CD4-positive, alpha-beta T cell treated with Interleukin-6 at 100 ng/mL for 8 hours (primary cell): Measurements from ENCODE around the gene CCP110.

Source experiments
- DNase-seq: peaks from one replicate; pipeline ENCODE4 v3.0.0-alpha.2; 2020; ENCODE audit warnings: mixed read lengths, low spot score

CCP110 gene

DNA sequence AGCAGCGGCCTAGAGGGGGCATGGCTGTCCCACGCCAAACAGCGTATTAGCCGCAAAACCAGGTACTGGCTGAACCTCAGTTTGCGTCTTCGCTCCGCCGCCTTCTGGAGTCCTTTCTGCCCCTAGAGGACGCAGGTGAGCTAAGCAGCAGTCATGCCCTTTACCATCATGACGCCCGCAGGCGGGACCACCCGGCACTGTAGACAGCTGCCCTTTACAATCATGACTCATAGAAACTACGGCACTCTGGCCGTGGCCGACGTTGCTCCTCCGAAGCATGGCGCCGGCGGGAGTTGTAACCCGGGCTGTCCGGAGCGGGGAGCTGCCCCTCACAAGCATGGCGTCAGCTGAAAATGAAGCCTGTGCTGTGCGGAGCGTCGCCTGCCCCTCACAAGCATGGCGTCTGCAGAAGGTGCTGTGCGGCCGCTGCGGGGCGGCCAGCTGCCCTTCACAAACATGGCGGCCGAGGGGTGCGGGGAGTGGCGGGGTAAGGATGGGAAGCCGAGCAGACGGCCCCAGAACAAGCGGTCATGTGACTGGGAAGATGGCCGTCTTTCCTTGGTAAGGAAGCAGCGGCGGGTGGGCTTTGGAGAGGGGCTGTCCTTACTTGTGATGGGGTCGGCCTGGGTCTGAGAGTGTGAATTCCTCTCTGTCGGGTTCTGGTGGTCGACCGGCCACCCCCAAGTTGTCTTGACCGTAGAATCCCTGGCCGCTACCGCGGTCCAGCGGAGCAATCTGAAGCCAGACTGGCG, 31.6 kb downstream of the CCP110 start, which contains the start of gene VPS35L:
Gene VPS35L, plus strand, starts transcription at position 518 of the 752 bp plus-strand sequence. Its CDS starts 27 bp downstream, at position 545.
- peak; percentile 96 for DNase-seq

DNA sequence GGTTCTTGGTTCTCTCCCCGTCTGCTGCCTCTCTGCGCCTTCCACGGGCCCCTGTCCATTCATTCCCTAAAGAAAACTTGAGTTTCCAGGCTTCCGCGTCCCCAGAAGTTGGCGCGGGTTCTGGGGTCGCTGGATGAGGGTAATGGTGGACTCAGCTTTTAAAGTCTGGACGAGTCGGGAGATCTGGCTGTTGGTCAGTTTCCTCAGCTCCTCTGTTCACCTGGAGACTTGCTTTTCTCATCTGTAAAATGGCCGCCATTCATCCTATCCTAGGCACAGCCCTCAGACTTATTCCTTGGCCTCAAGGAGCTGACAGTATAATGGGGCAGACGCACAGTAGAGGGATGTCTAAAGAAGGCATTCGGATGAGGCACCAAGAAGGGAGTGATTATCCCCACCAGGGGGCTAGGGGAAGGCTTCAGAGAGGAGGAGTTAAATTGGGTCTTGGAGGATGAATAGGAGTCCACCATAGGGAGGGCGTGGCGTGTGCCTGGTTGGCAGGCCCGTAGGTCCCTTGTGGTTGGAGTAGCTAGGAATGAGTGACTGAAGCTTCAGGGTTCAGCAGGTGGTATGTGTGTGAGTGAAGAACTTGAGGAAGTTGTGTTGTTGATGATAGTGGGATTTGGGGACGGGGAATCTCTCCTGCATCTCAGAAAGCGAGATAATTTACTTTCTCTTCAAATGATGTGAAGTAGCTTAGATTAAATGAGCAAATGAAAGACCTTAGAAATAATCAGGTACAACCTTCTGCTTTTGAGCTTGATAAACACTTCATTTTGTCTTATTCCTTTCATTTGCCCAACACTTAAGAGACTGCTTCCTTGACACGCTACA, 32.4 kb downstream of the CCP110 start:
- DNase-seq = peak; percentile 2

DNA sequence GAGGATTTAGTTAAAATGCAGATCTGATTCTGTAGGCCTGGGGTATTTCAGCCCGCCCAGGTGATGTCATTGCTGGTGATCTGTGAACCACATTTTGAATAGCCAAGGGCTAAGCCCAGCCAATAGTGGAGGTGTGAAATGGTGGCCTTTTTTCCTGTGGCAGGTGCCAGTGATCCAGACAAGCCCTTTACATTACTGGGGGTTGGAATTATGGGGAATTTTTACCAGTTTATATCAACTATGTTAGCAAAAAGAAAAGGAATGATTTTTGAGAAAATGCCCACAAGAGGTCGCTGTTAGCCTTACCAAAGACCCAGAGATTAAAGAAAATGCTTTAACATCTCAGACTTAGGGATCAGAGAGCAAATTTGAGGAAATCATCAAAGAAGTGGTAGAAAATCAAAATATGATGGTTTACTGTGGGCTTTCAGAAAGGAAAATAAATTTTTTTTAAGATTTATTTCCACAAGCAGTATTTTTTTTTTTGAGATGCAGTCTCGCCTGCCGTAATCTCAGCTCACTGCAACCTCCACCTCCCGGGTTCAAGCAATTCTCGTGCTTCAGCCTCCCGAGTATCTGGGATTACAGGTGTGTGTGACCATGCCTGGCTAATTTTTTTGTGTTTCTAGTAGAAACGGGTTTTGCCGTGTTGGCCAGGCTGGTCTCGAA, 35.6 kb downstream of the CCP110 start:
- DNase-seq = peak; percentile 51

DNA sequence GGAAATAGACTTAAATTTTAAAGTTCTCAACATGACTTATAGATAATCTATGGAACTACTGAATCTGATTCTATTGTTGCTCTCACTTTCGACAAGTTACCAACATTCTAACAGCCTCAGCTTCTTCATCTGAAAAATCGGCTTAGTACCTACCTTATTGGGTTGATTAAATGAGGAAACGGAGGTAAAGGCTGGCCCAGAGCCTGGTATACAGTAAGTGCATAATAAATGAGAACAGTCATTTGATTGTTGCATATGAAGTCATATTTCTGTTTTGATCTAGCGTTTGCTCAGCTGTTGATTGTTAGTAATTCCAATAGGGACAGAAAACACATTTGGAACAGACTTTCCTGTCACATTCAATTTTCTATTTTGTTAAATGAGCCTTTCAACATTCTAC, 36.3 kb downstream of the CCP110 start:
- no peak for DNase-seq

DNA sequence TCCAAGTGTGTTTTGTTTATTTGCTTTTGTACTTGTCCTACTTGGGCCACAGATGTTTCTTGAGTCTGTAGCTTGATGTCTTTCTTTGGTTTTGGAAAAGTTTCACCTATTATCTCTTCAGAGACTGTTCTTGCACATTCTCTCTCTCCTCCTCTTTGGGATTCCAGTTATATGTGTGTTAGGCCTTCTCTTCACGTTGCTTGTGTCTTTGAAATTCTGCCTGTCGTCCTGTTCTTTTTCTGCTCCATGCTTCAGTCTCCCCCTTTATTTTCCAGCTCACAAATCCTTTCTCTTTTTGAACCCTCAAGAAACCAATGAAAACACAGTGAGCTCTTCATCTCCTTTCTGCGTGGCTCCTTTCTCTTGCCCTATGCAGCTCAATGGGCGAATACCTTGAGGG, 39.6 kb downstream of the CCP110 start:
- DNase-seq = no peak

DNA sequence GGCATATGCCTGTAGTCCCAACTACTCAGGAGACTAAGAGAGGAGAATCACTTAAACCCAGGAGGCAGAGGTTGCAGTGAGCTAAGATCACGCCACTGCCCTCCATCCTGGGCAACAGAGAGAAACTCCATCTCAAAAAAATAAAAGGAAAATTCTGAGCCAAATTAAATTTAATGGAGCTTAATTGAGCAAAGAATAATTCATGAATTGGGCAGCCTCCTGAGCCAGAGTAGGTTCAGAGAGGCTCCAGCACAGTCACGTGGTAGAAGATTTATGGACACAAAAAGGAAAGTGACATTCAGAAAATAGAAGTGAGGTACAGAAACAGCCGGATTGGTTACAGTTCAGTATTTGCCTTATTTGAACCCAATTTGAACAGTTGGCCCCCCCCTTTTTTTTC, 42.6 kb downstream of the CCP110 start:
- DNase-seq = no peak

DNA sequence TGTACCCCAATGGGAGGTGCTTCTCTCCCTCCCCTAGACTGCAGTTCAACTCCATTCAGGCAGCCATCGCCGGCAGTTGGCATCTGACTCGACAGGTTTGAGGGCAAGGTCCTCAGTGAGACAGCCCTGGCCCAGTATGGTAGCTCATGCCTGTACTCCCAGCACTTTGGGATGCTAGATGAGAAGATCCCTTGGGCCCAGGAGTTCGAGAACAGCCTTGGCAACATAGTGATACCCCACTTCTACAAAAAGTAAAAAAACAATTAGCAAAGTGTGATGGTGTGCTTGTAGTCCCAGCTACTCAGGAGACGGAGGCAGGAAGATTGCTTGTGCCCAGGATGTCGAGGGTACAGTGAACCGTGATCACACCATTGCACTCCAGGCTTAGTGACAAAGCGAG, 43.8 kb downstream of the CCP110 start:
- DNase-seq = no peak

DNA sequence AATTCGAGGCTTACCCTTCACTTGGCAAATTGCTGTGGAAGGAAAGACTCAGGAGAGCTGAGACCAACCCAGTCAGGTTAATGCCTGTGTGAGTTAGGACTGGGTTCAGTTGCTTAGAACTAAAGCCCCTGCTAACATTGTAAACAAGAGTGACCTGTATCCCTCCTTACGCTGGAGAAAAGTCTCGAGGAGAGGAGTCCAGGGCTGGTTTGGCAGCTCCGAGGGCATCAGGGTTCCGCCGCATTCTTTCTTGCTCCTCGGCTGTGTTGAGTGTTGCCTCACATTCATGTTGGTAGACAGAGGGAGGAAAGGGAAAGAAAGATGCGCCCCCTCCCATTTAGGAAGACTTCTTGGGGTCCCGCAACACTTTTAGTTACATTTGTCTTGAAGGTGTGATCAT, 50.3 kb downstream of the CCP110 start:
- no peak for DNase-seq

DNA sequence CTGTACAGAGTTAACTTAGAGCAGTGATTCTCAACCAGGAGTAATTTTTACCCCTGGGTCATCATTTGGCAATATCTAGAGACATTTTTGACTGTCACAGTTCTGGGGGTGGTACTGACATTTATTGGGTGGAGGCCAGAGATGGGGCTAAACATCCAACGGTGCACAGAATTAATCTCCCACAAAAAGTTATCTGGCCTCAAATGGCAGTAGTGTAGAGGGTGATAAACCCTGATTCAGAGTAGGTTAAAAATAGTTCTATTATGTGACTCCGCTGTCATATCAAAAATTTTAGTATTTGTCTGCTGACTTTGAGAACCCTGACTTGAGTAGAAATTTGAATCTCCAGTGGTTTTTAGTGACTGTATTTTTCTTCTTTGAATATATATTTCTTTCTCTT, 50.9 kb downstream of the CCP110 start:
- no peak for DNase-seq

DNA sequence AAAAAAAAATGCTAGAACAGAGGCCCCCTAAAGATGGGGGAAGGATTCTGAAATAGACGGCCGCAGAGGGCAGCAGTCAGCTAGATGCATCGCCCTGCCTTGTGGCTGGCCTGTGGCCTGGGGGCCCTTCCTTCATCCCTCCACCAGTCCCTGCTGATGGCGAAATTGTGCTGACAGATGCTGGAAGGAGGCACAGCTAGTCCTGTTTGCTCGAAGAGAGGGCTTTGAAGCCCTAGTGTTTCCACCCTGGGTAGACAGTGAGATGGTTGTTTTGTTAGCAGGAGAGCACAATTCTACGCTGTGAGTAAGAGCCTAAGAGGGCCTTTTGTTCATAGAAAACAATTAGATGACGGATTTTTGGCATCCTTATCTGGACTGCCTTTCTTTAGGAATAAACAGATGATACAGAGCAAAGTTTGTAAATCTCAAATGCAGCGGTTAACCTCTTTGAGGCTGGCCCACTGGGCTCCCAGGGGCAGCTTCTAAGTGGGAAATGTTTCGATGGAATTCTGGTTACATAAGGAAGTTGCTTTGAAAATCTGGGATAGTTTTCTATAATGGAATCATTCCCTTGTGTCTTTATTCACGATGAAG, 54.7 kb downstream of the CCP110 start:
- DNase-seq = no peak

DNA sequence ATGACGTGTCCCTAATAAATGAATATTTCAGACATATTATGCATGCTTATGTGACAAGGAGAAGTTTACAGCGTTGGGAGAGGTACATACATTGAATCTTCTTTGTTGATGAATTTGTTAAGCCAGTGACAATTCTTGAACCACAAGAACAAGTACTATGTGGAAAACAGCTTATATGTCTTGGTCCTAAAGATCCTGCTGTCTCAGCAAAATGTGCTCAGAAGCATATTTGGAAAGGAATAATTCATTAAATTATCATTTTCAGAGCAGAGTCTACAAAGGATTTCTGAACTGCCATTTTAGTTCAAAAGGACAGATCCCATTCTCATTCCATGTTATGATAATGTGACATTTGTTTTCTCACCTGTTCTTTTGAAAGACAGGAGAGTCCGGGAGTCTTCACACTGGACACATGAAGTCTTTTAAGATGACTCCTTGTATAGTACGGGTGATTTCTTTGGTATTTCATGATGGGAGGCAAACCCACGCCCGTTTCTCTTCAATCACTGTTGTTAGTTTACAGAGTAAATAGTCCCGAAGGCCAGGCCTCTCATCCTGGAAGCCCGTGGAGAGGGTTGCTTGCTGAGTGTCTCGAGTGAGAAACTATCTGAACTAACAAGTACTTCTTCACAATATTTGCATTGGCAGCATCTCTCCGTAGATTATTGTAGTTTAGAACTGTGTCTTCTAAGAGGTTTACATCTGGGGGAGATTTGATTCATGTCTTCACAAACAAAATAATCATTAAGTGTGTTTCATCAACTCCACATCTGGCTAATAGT, 58.5 kb downstream of the CCP110 start:
- DNase-seq = no peak

DNA sequence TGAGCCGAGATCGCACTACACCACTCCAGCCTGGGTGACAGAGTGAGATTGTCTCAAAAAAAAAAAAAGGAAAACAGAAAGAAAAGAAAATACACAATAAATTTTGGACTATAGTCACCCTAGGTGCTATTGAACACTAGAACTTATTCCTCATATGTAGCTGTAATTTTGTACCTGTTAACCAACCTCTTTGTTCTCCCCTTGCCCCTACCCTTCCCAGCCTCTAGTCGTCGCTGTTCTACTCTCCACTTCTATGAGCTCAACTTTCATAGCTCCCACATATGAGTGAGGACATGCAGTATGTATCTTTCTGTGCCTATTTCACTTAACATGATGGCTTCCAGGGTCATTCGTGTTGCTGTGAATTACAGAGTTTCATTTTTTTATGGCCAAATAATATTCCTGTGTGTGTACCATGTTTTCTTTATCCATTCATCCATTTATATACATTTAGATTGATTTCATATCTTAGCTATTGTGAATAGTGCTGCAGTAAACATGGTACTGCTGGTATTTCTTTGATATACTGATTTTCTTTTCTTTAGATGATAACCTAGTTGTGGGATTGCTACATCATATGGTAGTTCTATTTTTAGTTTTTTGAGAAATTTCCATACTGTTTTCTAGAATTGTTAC, 60.0 kb downstream of the CCP110 start:
- peak; percentile 36 for DNase-seq

DNA sequence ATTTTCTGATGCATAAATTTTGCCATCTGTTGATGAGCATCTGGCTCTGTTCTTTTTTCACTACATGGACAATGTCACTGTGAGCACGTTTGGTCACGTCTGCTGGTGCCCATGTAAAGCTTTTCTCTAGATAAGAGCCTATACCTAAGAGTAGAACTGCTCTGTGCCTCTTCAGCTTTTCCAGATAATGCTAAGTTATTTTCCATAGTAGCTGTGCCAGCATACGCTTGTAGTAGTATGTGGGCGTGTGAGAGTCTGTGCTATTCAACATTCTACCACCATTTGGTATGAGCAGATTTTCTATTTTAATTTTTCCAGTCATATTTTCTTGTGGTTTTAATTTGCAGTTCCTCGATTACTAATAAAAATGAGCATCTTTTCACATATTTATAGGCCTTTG, 64.9 kb downstream of the CCP110 start:
- DNase-seq = no peak

DNA sequence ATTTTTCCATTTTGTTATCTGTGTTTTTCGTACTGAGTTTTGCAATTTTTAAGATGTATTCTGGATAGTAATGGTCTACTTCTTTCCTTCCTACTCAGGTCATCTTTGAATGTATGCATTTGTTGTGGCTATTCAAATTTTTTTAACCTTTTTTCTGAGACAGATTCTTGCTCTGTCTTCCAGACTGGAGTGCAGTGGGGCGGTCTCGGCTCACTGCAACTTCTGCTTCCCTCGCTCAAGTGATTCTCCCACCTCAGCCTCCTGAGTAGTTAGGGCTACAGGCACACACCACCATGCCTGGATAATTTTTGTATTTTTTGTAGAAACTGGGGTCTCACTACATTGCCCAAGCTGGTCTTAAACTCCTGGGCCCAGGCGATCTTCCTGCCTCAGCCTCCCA, 65.4 kb downstream of the CCP110 start:
- DNase-seq = no peak

DNA sequence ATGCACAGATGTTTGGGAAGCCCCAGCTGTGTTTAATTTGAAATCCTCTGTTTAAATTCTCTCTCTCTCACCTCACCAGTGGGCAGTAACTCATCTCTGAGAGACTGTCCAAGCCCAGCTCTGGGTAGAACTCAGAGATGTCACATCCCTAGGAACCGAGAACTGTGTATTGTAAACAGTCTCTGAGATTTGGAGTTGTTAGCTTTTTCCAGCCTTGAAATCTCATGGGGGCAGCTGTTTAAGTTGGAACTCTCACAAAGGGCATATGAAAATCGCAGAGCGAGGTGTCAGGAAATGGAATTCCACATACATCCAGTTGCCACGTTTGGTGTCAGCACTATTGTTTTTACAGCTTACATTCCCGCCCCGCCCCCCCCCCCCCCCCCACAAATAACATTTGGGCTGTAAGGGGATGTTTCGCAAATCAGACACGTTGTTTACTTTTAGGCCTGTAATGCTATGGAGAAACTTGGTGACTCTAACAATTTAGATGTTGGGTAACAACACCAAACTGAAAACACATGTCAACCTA, 66.1 kb downstream of the CCP110 start:
- no peak for DNase-seq

DNA sequence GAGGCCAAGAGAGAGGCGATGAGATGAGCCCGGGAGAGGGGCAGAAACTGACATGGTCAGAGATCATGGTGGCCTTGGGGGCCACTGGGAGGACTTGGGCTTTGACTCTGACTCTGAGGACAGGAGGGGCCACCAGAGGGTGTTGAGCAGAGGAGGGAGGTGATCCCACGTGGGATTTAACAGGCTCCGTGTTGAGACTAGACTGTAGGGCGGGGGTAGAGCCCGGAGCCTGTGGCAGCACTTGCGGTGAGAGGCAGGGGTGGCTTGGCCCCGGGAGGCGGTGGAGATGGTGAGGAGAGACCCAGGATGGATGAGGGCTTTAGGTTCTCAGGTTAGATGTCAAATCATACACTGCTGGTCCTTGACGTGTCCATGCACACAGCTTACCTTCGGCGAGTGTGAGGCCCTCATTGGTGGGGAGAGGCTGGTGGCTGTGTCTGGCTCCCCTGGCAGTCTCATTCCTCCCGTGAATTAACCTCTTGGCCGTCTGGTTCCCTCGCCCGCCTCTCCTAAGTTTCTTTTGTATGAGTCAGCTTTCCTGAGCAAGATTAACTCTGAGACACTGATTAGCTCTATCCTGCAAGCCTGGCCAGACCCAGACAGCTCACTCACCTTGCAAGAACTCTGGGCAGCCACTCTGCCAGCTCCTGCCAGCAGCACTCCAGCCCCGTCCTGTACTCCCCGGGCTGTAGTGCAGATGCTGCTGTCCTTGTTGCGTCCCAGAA, 71.5 kb downstream of the CCP110 start:
- no peak for DNase-seq

DNA sequence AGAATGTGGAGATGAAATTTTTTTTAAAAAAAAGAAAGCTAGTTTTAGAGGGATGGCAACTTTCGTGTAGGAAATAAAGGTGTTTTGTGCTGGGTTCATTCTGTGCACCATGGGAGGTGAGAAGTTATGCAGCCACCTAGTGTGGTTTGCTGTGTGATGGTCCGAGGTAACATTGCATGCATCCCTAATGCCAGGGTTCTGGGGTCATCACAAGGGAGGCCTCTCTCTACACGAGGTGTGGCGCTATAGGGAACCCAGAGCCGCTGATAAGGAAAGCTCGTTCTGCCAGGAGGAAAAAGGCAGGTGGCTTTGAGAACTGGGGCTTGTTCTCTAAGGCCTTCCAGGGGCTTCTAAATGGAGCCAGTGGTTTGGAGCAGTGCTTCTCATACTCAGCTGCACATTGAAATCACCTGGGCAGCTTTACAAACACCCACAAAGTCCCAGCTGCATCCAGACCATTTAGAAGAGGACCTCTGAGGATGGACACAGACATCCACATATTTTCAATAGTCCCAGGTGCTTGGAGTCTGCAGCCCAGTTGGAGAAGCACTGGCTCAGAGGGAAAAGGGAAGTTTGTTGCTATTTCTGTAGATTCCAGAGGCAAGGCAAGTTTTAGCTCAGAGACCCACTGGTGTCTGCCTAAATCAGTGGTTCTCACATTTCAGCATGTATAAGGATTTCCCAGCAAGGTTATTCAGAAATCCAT, 75.2 kb downstream of the CCP110 start:
- no peak for DNase-seq

DNA sequence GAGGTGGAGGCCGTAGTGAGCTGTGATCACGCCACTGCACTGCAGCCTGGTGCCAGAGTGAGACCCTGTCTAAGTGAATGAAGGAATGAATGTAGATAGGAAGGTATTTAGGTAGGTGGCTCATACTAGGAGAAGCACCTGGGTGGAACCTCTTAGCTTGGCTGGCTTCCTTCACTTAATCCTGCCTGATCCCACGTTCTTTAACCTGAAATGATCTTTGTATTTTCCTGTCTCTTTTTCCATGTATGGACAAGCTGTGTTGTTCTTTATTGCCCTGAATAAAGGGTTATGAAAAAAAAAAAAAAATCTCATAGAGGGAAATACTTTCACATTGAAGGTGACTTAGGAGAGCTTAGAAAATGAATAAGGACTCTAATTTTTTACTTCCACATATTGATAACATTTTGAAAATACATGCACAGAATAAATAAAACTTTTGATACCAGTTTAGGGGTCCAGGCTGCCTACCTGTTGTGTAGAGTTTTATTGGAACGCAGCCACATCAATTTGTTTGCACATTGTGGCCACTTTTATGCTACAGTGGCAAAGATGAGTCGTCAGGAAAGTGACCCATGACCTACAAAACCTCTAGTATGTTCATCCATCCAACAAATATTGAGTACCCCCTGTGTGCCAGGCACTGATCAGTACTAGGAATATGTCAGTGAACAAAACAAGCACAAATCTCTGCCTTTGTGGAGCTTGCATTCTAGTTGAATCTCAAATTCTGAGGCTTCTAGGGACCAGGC, 76.4 kb downstream of the CCP110 start:
- no peak for DNase-seq
